ENCODE measurements around the gene SORCS1. TPM values are rescaled to one million over a fixed set of nuclear protein-coding genes. Genes with fewer than 3 reads are reported as not detected.

SORCS1 gene
- total and polyA plus RNA-seq, 2 experiments from 2014 or later = 45.6 to 73.0 TPM

DNA sequence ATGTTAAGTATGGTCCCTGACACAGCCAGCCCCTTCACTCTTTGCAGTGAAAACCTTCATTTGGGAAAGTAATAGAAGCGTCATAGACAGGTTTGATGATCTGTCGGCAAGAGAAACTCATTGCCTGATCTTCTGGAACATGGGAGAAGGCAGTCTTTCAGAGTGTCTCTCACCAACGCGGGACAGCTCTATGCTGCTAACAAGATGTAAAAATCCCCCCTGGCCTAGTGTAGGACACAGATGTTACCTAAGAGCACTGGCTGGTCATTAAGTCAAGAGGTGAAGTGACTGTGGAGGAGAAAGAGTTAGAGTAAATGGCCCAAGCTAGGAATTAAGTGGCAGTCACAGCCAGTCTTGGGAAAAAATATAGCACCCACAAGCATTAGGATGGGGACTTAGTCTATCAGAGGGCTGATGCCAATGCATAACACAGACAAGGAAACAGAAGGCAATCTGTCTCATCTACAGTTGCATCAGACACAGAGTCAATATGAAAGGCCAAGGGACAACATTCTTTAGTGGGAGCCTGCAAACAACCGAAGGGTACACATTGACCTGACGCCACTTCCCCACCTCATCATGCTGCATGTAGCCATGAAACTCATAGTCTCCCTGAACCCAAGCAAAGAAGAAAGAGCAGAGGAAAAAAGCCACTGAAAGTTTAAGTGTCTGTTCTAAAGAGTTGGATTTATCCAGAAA lies 69.5 kb downstream of the SORCS1 start:
- Histone ChIP-seq H3K27ac (no peak overlapping the region), H3K9me3 (ENCODE audit: low read depth) (no peaks in the 10 kb centered on the region), H3K4me1 (ENCODE audit: low read depth) (no peaks in the 10 kb centered on the region), H3K27me3 (no peaks in the 10 kb centered on the region), H3K36me3 (no peaks in the 10 kb centered on the region), H3K4me3 (no peak overlapping the region)
- TF ChIP-seq, protein P1, sequence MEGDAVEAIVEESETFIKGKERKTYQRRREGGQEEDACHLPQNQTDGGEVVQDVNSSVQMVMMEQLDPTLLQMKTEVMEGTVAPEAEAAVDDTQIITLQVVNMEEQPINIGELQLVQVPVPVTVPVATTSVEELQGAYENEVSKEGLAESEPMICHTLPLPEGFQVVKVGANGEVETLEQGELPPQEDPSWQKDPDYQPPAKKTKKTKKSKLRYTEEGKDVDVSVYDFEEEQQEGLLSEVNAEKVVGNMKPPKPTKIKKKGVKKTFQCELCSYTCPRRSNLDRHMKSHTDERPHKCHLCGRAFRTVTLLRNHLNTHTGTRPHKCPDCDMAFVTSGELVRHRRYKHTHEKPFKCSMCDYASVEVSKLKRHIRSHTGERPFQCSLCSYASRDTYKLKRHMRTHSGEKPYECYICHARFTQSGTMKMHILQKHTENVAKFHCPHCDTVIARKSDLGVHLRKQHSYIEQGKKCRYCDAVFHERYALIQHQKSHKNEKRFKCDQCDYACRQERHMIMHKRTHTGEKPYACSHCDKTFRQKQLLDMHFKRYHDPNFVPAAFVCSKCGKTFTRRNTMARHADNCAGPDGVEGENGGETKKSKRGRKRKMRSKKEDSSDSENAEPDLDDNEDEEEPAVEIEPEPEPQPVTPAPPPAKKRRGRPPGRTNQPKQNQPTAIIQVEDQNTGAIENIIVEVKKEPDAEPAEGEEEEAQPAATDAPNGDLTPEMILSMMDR (IDR thresholded peaks at IDR 0.05; ENCODE audit: low read depth, low read length) = no peak
- no peak for DNase-seq (ENCODE audit: low read depth in 1 of 2, low spot score in 1 of 2)

DNA sequence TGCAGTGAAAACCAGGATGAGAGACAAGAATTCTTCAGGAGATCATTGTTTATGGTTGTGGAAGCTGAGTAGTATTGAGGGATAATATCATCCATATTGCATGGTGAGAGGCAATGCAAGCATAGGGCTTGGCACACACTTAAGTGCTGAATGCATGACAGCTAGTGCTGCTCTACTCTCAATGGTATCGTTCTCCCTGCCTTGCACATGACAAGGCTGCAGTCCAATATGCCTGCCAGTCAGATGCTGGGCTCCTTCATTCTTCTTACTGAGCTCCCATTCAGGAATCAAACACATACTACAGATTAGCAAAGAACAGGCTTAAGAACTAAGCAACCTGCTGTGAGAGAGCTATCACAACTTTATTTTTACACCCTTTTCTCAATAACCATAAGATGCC lies 72.2 kb downstream of the SORCS1 start:
- Histone ChIP-seq H3K9me3 (ENCODE audit: low read depth) (no peaks in the 10 kb centered on the region), H3K4me3 (no peak overlapping the region), H3K27me3 (no peaks in the 10 kb centered on the region), H3K27ac (no peak overlapping the region), H3K36me3 (no peaks in the 10 kb centered on the region), H3K4me1 (ENCODE audit: low read depth) (no peaks in the 10 kb centered on the region)
- no peak for DNase-seq (ENCODE audit: low read depth in 1 of 2, low spot score in 1 of 2)
- TF ChIP-seq, protein P1 (IDR thresholded peaks at IDR 0.05; ENCODE audit: low read depth, low read length) = no peak

DNA sequence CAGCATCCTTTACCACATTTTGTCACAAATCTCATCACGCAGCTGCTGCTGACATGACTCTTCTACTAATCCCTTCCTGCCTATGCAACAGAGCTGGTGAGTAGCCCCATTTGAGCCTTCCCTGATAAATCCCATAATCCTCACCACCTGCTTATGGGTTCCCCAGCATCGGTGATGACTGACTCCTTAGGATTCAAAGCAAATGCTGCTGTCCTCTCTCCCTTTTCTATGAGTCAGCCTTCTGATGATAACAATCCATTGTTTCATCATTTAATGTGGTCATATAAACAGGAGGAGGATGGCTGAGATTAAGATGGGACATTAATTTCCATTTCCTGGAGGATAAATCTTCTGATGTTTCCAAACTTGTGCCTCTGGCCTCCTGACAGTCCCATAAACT lies 73.4 kb downstream of the SORCS1 start:
- Histone ChIP-seq H3K36me3 (no peaks in the 10 kb centered on the region), H3K27me3 (no peaks in the 10 kb centered on the region), H3K4me3 (no peak overlapping the region), H3K27ac (no peak overlapping the region), H3K4me1 (ENCODE audit: low read depth) (no peaks in the 10 kb centered on the region), H3K9me3 (ENCODE audit: low read depth) (no peaks in the 10 kb centered on the region)
- DNase-seq (ENCODE audit: low read depth in 1 of 2, low spot score in 1 of 2) = no peak
- TF ChIP-seq, protein P1 (IDR thresholded peaks at IDR 0.05; ENCODE audit: low read depth, low read length) = no peak

DNA sequence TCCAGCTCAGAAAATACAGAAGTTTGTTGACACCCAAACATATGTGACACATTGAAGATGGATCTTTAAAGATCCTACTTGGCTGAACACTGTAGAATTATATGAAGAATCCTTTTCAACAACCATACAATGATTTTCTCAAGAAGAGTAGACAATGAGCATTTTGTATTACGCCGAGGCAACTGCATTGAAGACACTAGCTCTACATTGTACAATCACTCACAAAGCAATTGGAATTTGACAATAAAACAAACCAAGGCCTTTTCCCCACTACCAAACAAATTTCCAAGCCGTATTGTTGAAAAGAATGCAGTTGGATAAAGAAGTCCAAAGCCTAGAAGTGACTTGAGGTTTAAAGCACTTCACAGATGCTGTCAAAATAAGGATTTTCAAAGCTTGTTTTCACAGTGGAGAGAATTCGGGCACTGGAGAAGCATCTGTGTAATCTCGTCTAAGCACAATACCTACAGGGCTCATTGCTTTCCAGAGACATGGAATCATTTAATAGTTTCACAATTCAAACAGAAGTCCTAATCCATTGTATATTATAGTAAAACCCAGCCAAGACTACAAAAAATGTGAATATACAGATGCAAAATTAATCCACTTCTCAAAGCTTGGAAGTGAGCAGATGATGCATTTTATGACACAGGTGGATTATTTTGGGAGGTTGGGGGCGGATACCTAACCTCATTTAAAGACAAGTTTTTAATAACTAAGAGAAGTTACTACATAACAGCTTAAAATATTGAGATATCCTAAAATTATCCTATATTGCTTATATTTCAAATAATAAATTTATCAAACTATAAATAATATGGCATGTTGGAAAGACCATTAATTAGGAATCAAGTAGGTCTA lies 78.6 kb downstream of the SORCS1 start:
- H3K4me3 ChIP-seq = no peak overlapping the region
- H3K27me3 ChIP-seq = no peaks in the 10 kb centered on the region
- no peaks in the 10 kb centered on the region for H3K36me3 ChIP-seq
- H3K4me1 ChIP-seq (ENCODE audit: low read depth) = peaks cover 3% of the 10 kb centered on the region
- no peaks in the 10 kb centered on the region for H3K9me3 ChIP-seq (ENCODE audit: low read depth)
- TF ChIP-seq, protein P1 (IDR thresholded peaks at IDR 0.05; ENCODE audit: low read depth, low read length) = no peak
- no peak overlapping the region for H3K27ac ChIP-seq
- DNase-seq (ENCODE audit: low read depth in 1 of 2, low spot score in 1 of 2) = no peak

DNA sequence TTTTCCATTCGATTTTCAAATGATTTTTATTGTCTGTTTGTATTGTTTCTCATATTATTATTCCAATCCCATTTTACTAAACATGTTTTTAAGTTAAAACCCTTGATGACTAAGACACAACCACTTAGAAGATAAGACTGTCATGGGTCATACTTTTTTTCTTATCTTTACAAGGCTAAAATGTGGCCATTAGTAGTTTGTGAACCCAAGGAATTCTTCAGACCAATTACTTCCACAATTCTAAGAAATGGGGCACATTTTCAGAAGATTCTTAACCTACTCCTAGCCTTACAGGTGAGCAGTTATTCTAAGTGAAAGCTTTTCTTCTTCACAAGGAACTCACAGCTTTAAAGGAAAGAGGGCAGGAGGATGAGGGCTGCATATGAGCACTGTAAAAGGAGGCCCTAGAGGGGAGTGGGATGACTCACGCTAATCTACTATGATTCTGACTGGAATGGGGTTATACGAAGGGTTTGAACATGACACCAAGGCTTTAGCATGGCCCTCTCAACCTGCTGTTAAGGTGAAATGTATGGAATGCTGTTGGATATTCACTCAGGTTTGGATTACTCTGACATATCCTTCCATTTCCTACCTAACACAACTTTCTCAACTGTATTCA lies 81.0 kb downstream of the SORCS1 start:
- Histone ChIP-seq H3K27ac (no peak overlapping the region), H3K9me3 (ENCODE audit: low read depth) (no peaks in the 10 kb centered on the region), H3K4me3 (no peak overlapping the region), H3K27me3 (no peaks in the 10 kb centered on the region), H3K4me1 (ENCODE audit: low read depth) (peaks cover 10% of the 10 kb centered on the region), H3K36me3 (no peaks in the 10 kb centered on the region)
- no peak for DNase-seq (ENCODE audit: low read depth in 1 of 2, low spot score in 1 of 2)
- TF ChIP-seq, protein P1 (IDR thresholded peaks at IDR 0.05; ENCODE audit: low read depth, low read length) = no peak
